HG02970 (cell line): ENCODE results near the gene SVIL.
A peak's percentile ranks its signal among the peaks of the same experiment; 100 is the strongest.

ENCODE experiments used
- ATAC-seq: cut with Tn5 transposase; IDR thresholded peaks from one replicate; pipeline ENCODE4 v1.9.1; 2021; ENCODE audit warnings: mild to moderate bottlenecking, moderate library complexity, moderate number of reproducible peaks; ENCODE audit not compliant: unreplicated experiment, low FRiP score

Gene SVIL

GRCh38 chr10:29650552-29650944, 15.8 kb upstream of the SVIL start:
- no peak for ATAC-seq

GRCh38 chr10:29649561-29650551, 15.1 kb upstream of the SVIL start:
- ATAC-seq, result no peak

DNA sequence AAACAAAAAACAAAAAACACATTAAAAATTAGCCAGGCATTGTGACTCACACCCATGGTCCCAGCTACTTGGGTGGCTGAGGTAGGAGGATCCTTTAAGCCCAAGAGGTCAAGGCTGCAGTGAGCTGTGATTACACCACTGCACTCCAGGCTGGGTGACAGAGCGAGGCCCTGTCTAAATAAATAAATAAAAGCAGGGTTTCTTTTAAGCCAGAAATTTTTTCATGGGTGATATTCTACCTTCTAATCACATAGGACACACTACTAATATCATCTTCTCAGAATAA, 14.2 kb upstream of the SVIL start:
- no peak for ATAC-seq

DNA sequence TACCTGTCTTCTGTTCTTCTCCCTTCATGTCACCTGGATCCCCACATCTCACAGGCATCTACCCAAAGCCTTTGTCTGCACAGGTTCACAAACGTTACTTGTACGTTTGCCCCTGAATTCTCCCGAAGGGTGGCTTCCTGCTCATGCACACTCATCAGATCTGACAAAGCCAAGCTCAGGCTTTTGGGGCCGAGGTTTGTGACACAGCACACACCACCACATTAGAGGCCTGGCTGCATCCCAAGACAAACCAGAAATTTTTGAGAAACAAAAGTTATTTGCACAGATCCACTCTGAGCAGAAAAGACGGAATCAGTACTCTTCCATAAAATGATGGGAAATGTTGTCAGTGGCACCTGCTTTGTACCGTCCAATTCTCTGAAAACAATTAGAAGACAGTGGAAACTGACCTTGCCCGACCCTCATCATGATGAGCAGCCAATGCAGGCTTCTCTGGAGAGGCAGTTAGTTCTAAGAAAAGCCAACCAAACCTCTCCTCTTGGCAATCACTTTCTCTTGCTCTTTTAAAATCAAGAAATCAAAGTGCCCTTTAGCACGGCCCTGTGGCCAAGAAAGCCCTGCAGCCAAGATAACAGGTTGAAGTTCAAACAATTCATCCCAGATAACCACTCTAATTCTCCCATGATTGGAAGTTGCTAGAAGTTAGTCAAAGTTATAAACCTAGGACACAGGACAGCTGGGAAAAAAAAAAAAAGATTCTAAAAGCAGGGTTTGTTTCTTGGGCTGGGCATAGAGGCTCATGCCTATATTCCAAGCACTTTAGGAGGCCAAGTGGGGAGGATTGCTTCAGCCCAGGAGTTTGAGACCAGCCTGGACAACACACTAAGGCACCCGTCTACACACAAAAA, 13.6 kb upstream of the SVIL start:
- no peak for ATAC-seq

DNA sequence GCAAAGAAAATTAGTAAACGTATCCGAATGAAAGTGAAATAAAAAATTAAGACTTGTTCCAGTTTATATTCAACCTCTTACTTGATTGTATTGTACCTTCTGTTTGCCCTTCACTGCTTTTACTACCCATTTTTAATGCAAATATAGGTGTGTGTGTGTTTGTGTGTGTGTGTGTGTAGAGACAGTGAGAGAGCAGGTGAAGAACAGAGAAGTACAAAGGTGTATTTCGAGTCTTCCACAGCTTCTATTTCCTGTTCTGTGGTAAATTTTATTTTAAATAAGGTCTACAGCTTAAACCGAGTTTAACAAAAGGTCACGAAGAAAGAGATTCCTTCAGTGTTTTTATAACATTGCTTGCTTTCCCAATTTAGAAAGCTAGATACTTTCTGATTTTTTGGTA, 12.7 kb upstream of the SVIL start:
- no peak for ATAC-seq

DNA sequence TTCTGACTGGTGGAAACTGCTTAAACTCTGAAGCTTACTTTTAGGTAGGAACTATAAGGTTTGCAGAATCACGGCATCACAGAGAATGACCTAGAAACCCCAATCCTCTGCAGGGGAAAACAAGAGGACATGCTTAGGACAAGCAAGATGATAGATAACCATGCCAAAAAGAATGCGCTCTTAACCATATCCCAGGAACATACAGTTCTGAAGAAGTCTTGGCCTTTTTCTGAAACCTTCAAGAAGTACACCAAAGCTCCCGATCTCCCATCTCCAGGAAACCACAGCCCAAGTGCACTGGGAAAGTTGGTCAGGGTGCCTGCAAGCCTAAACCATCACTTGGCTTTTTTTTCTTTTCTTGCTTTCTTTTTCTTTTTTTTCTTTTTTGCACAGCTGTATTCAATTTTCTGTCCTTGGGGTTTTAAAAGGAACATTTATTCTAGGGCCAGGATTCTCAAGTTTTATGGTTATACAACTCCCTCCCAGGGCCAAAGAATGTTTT, 12.2 kb upstream of the SVIL start:
- ATAC-seq, result no peak

DNA sequence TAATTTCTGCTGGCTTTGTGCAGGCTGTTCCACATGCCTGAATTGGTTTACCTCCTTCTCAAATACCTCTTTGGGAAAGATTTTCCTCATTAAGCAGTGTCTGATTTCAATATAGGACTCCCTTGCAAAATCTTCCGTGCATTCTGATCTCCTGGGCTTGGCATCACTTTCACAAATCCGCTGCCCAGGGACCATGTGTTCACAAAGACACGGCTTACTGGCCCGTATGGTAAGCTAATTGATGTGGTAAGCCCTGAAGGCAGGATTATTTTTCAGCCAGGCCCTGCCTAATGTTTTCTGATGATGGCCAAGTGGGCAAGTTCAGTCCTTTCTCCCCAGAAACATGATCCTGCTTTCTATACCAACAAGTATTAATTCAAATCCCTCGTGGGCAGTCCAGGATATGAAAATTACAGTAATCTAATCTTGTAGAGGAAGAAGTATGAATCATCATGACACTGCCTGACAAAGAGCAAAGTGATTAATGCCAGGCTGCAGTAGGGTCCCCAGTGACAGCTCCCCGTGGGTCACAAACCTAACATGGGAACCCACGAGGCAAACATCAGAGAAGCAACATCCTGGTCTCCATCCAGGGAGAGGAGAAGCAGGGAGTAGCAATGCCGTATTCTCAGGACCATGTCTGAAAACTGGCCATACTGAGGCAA, 11.6 kb upstream of the SVIL start:
- no peak for ATAC-seq

DNA sequence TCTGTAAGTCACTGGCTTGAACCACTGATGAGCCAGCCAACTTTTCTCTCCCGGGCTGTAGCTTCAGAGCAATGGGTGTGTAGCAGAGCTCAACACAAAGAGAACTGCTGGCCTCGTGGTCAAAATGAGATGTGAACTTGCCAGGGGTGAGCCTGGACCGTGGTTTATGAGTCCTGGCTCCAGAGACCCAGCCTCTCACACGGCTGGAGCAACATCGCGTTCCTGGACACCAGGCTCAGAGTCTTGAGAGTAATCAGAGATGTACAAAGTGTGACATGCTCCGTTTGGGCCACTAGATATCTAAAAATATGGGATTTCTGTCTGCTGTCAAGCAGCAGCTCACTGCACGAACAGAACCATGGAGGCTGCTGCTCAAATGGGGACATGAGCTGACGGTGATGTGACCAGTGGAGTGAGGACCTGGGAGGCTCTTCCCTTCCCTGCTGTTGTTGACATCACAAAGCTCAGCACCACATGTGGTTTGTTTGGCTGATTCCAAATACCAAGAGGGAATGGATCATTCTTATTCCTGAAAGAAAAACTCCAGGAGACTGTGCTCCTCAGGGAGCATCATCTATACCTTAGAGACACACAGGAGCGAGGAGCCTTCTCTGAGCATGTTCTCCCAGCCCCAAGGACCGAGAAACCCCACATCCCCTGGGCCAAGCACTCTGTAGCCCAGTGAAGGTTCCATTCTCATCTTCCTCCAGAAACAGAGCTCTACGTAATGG, 9.2 kb upstream of the SVIL start:
- no peak for ATAC-seq

GRCh38 chr10:29642990-29643389, 8.2 kb upstream of the SVIL start:
- no peak for ATAC-seq

DNA sequence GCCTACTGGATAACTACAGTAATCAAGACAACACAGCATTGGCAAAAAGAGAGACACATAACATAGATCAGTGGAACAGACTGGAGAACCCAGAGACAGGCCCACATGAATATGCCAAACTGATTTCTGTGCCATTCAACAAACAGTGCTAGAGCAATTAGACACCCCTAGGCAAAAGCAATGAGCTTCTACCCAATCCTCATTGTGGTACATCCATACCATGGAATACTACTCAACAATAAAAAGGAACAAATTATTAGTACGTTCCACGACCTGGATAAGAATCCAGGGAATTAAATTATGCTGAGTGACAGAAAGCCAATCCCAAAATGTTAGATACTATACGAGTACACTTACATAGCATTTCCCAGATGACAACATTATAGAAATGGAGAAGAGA, 2.8 kb upstream of the SVIL start:
- no peak for ATAC-seq

- ATAC-seq, result no peak
These were observed 1.4 kb upstream of the SVIL start for GRCh38 chr10:29636178-29636577.

DNA sequence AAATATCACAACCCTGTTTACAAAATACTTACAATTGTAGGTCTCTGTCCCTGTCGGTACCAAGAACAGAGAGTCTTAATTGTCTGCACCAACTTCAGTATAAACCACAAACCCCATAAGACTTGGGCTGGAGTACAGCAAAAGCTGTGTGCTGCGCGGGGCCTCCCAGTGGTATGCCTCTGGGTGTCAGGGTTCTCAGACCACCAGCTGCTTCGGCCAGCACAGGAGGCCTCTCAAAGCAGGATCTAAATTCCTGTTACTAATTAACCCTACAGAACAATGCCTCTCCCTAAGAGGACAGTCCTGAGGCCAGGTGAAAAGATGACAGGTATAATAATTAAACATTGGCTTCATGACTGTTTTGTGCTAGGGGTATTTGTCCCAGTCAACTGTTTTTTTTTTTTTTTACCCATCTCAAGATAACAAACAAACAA, 957 bp upstream of the SVIL start:
- ATAC-seq, result peak; percentile 55

GRCh38 chr10:29634105-29634504, 666 bp downstream of the SVIL start:
- ATAC-seq, result no peak

GRCh38 chr10:29631049-29631339, 3.8 kb downstream of the SVIL start:
- no peak for ATAC-seq

DNA sequence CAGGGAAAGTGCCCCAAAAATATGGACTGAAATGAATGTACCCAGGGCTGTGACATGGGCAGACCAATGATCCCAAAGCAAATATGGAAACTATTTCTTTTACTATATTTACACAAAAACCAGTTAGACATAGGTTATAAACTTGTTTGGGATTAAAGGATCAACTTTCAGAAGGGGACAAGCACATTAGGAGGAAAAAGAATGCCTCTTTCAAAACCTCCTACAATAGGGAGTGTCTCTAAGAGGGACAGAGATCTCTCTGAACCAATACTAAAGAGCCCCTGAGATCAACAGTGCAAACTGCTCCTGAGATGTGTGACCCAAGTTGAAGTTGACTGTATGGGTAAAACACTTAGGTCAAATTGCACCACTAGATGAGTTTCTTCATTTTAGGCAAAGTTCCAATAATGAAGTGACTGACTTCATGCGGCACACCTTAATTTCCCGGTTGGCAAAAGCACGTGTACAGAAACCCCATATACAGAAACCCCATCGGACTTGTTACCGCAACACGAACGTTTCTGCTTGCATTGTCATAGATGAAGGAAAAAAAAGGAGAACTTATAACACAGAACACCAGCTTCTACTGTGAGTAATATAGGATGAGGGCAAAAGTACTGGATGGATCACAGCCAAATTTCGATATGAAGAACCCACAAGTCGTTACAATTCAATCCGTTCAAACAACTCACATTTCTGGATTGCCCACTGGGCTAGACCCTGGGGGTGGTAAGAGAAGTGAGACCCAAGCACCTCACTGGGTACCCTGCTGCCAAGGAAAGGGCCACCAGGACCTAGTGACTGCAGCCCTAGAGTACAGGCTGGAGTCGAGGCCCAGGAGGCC, 4.3 kb downstream of the SVIL start:
- ATAC-seq, result no peak

DNA sequence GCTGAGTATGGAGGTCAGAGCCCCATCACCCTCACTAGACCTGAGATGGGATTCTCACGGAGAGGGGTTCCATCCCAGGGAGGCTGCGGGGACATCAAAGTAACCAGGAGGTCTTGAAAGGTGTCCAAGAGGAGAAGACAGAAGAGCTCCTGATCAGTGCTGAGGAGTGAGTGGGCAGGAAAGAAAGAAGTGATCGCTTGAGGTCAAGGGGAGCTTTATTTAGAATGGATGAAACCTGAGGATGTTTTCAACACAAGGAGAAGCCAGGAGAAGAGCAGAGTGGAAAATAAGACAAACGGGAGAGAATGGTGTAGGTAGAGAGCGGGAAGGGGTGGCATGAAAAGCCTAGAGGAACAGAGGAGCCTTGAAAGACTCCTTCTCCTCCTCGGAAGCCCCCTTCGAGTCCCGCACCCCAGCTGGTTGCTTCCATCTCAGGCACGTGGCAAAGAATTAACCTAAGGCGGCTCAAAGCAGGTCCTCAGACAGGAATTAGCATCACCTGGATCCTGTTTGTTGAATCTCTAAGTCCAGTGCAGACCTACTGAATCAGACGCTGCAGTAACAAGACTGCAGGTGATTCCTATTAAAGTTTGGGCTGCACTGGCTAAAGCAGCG, 5.8 kb downstream of the SVIL start:
- ATAC-seq, result no peak

DNA sequence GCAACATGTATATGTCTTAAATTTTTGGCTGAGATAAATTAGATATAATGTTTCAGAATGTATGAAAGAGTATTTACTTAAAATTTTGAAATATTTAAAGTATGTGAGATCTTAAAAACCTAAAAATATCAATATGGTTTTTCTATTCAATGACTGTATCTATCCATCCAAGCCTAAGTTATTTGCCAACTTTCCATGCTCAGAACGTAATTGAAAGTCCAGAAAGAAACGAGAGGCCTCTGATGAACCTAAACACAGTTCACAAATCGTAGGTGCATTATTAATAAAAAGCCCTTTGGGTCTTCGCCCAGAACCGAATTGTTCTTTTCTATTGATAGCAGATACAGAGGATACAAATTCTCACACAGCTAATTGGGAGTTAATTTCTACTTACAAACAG, 6.5 kb downstream of the SVIL start:
- no peak for ATAC-seq

DNA sequence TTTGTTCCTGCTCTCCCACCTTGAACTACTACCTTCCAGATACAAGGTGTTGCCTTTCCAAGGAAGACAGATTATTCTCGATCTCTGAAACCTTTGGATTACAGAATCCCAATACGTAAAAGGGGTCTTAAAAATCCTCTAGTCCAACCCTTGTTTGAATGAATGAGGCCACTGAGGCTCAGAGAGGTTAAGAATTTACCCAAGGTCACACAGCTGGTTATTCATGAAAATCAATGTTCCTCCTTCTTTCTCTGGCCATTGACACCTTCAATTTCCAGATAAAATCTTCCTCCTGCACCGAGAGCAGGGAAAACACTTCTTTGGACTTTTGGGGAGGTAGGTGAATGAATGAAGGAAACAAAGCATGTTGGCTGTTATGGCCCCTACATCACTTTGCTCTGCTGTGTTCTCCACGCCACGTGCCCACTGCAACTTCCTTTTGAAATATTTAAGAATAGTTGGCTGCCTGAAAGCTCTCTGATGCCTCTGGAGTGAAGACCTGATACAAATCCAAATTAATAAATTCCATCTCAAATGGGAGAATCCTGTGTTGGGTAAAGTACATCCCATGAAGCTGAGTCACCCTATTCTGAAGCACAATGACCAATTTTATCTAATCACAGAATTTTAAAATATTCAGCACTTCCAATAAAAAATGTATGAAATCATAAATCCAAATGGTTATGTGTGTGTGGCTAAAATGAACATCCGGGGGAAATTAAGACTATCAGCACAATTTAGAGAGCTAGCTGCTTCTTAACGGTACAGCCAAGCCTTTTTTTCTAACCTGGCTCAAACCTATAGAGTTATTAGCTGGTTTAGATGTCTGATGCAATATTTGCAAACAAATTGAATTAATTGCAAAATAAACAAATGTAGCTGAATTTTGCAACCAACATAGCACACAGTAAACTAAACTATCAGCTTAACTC, 7.3 kb downstream of the SVIL start:
- no peak for ATAC-seq
